ENCODE results near the gene STIMATE.

Gene STIMATE

DNA sequence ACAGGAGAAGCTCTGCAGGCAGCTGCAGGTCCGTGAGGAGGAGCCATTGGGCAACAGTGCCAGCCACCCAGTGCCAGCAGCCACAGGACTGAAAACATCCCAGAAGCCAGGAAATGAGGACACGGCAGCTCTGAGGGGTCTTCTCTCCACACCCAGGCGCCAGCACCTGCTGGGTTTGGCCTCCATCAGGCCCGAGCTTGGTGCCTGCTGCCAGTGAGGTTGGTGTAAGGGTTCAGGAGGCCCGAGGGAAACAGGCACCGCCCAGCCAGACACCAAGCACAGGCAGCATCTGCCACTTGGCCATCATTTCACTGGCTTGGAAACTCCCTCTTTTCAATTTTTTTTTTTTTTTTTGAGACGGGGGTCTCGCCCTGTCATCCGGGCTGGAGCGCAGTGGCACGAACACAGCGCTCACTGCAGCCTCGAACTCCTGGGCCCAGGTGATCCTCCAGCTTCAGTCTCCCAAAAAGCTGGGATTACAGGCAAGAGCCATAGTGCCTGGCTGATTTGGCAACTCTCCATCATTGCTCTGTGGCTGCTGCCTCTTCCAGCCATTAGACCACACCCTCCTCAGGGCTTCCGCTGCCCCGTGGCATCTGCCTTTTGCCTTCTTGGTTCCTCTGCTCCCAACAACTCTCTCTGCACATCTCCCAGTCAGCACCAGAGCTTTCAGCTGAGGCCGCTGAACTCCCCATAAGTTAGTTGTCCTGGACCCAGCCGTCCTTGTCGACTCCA is 104.2 kb downstream of the STIMATE start:
- peaks cover 4% of the 10 kb centered on the region for H3K4me1 ChIP-seq (ENCODE audit: insufficient read depth, low read length)
- H3K4me3 ChIP-seq (ENCODE audit: low read length), result no peak overlapping the region
- H2AFZ ChIP-seq (ENCODE audit: low read depth, low read length), result no peak overlapping the region
- H3K9me3 ChIP-seq (ENCODE audit: low read length), result no peaks in the 10 kb centered on the region
- peaks cover 2% of the 10 kb centered on the region for H3K27me3 ChIP-seq (ENCODE audit: insufficient read depth, low read length)
- H3K36me3 ChIP-seq (ENCODE audit: insufficient read depth, low read length), result no peaks in the 10 kb centered on the region

DNA sequence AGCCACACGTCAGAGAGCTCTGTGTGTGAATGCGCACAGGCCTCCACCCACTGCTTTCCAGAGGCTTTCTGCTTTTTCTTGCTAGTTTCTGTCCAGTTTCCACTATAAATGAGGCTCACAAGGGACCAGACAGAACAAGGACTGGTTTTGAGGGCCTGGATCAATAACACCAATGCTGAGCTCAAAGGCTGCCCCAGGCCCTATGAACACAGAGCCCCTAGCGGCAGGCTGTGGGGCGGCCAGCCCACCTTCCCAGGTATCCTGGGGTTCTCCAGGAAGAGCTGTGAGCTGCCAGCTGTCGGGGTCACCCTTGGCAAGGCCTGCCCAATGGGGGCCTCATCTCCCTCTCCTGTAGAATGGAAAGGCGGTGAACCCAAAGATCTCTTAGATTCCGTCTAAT is 104.9 kb downstream of the STIMATE start:
- no peak overlapping the region for H3K4me3 ChIP-seq (ENCODE audit: low read length)
- peaks cover 4% of the 10 kb centered on the region for H3K4me1 ChIP-seq (ENCODE audit: insufficient read depth, low read length)
- peaks cover 4% of the 10 kb centered on the region for H3K27me3 ChIP-seq (ENCODE audit: insufficient read depth, low read length)
- H2AFZ ChIP-seq (ENCODE audit: low read depth, low read length), result no peak overlapping the region
- no peaks in the 10 kb centered on the region for H3K9me3 ChIP-seq (ENCODE audit: low read length)
- no peaks in the 10 kb centered on the region for H3K36me3 ChIP-seq (ENCODE audit: insufficient read depth, low read length)

DNA sequence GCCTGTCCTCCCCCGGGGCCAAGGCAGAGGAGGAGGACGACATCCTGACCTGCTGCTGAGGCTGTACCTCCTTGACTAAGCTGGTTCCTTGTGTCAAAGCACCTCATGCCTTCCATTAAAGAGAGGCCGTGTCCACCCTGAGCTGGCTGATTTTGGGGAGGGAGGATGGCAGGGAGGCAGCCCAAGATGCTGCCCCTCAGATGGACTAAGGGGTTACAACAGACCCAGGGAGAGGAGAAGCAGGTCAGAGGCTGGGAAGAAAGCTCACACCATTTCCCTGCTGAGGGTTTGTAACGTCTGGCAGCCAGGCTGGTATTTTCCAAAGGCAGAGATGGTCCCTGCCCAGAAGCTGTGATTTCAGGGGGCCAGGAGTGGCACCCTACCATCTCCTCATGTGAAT is 105.4 kb downstream of the STIMATE start:
- H3K27me3 ChIP-seq (ENCODE audit: insufficient read depth, low read length), result peaks cover 4% of the 10 kb centered on the region
- peaks cover 4% of the 10 kb centered on the region for H3K4me1 ChIP-seq (ENCODE audit: insufficient read depth, low read length)
- H3K36me3 ChIP-seq (ENCODE audit: insufficient read depth, low read length), result no peaks in the 10 kb centered on the region
- no peak overlapping the region for H3K4me3 ChIP-seq (ENCODE audit: low read length)
- no peaks in the 10 kb centered on the region for H3K9me3 ChIP-seq (ENCODE audit: low read length)
- H2AFZ ChIP-seq (ENCODE audit: low read depth, low read length), result no peak overlapping the region

DNA sequence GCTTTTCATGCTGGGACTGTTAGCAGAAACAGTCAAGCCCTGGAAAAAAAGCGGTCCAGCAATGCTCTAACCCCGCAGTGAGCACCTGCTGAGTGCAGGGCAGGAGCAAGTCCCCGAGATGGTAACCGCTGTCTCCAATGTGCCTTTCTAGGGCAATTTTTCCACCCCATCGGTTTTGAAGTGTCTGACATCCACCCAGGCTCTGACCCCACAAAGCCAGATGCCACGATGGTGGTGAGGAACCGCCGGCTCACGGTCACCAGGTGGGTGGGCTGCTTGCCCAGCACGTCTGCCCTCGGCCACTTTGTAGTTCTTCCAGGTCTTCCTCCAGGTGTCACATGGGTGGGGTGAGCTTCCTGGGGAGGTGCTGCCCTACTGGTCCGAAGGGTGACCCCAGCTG is 106.0 kb downstream of the STIMATE start:
- H3K9me3 ChIP-seq (ENCODE audit: low read length), result no peaks in the 10 kb centered on the region
- no peaks in the 10 kb centered on the region for H3K36me3 ChIP-seq (ENCODE audit: insufficient read depth, low read length)
- H3K4me3 ChIP-seq (ENCODE audit: low read length), result no peak overlapping the region
- H3K4me1 ChIP-seq (ENCODE audit: insufficient read depth, low read length), result peaks cover 4% of the 10 kb centered on the region
- no peak overlapping the region for H2AFZ ChIP-seq (ENCODE audit: low read depth, low read length)
- H3K27me3 ChIP-seq (ENCODE audit: insufficient read depth, low read length), result peaks cover 4% of the 10 kb centered on the region

DNA sequence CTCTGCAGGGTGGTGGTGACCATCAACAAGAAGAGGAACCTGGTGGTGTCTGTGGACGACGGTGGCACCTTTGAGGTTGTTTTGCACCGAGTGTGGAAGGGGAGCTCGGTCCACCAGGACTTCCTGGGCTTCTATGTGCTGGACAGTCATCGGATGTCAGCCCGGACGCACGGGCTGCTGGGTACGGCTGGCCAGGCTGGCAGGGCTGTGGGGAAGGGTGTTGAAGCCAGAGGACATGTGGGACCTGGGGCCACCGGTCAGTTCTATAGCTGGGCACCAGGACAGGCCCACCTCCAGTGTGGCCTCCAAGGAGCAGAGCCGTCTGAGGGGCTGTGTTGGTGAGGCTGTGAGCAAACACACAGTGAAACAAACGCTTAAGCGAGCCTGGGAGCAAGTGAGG is 106.6 kb downstream of the STIMATE start:
- H2AFZ ChIP-seq (ENCODE audit: low read depth, low read length), result no peak overlapping the region
- H3K9me3 ChIP-seq (ENCODE audit: low read length), result no peaks in the 10 kb centered on the region

DNA sequence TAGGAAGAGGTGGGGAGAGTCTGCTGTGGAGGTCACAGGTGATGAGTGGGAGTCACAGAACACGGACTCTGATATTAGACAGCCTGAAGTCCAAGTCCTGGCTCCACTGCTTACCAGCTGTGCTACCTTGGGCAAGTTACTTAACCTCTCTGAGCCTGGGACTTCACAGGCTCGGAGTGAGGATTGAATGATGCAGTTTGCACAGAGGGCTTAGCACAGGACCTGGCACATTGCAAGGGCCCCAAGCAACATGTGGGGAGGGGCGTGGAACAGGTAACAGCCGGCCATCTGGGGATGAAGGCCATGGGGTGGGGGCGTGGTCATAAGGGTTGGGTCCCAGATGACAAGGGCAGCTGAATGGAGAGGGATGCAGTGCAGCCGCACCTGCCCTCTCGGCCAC is 107.0 kb downstream of the STIMATE start:
- no peaks in the 10 kb centered on the region for H3K9me3 ChIP-seq (ENCODE audit: low read length)
- peaks cover 4% of the 10 kb centered on the region for H3K27me3 ChIP-seq (ENCODE audit: insufficient read depth, low read length)
- no peak overlapping the region for H2AFZ ChIP-seq (ENCODE audit: low read depth, low read length)
- peaks cover 4% of the 10 kb centered on the region for H3K4me1 ChIP-seq (ENCODE audit: insufficient read depth, low read length)
- no peaks in the 10 kb centered on the region for H3K36me3 ChIP-seq (ENCODE audit: insufficient read depth, low read length)
- H3K4me3 ChIP-seq (ENCODE audit: low read length), result no peak overlapping the region

More for the DNA sequence above, 106.6 kb downstream of the STIMATE start:
- Histone ChIP-seq H3K4me1 (ENCODE audit: insufficient read depth, low read length) (peaks cover 4% of the 10 kb centered on the region), H3K4me3 (ENCODE audit: low read length) (no peak overlapping the region), H3K27me3 (ENCODE audit: insufficient read depth, low read length) (peaks cover 4% of the 10 kb centered on the region), H3K36me3 (ENCODE audit: insufficient read depth, low read length) (no peaks in the 10 kb centered on the region)

DNA sequence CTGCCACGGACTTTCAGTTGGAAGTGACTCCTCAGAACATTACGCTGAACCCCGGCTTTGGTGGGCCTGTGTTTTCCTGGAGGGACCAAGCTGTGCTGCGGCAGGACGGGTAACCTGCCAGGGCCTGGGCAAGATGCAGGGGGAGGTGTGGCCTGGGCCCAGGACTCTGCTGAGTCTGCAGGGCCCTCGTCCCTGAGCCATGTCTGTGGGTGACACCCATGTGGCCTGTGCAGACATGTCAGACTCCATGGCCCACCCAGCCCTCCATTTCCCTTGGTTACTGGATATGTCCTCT is 107.7 kb downstream of the STIMATE start:
- Histone ChIP-seq H3K9me3 (ENCODE audit: low read length) (no peaks in the 10 kb centered on the region), H2AFZ (ENCODE audit: low read depth, low read length) (no peak overlapping the region), H3K4me1 (ENCODE audit: insufficient read depth, low read length) (peaks cover 2% of the 10 kb centered on the region), H3K27me3 (ENCODE audit: insufficient read depth, low read length) (peaks cover 4% of the 10 kb centered on the region), H3K36me3 (ENCODE audit: insufficient read depth, low read length) (no peaks in the 10 kb centered on the region), H3K4me3 (ENCODE audit: low read length) (no peak overlapping the region)

DNA sequence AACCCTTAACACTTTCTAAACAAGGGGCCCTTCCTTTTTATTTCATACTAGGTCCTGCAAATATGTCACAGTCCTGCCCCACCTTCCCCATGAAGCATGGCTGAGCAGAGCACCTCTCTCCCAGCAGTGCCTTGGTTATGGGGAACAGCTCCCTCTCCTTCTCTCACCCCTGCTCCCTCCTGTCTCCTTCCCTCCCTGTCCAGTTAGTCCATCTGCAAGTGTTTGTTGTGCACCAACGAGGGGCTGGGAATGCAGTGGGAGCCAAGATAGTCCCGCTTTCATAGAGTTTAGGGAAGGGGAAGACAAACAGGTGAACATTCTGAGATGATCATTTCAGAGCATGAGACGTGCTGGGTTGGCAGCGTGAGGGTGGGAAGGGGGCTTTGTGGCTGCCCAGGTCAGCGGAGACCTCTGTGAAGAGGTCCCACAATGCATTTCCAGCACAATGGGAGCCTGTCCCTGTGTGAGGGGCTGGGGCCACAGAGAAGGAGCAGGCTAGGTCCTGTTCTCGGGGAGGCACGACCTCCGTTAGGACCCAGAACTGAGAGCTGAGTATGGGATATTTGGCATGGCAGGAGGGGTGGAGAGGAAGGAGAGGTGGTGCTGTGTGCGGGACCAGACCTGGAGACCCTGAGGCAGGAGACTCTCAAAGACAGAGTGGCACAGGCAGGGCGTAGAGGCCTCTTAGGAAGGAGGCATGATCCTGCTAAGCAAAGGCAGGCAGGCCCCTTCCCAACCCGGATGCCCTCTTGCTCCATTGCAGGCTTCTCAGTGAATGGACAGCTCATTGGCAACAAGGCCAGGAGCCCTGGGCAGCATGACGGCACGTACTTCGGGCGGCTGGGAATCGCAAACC is 108.2 kb downstream of the STIMATE start:
- Histone ChIP-seq H3K27me3 (ENCODE audit: insufficient read depth, low read length) (peaks cover 4% of the 10 kb centered on the region), H3K9me3 (ENCODE audit: low read length) (no peaks in the 10 kb centered on the region), H3K36me3 (ENCODE audit: insufficient read depth, low read length) (no peaks in the 10 kb centered on the region), H3K4me3 (ENCODE audit: low read length) (no peak overlapping the region), H2AFZ (ENCODE audit: low read depth, low read length) (no peak overlapping the region), H3K4me1 (ENCODE audit: insufficient read depth, low read length) (no peaks in the 10 kb centered on the region)

DNA sequence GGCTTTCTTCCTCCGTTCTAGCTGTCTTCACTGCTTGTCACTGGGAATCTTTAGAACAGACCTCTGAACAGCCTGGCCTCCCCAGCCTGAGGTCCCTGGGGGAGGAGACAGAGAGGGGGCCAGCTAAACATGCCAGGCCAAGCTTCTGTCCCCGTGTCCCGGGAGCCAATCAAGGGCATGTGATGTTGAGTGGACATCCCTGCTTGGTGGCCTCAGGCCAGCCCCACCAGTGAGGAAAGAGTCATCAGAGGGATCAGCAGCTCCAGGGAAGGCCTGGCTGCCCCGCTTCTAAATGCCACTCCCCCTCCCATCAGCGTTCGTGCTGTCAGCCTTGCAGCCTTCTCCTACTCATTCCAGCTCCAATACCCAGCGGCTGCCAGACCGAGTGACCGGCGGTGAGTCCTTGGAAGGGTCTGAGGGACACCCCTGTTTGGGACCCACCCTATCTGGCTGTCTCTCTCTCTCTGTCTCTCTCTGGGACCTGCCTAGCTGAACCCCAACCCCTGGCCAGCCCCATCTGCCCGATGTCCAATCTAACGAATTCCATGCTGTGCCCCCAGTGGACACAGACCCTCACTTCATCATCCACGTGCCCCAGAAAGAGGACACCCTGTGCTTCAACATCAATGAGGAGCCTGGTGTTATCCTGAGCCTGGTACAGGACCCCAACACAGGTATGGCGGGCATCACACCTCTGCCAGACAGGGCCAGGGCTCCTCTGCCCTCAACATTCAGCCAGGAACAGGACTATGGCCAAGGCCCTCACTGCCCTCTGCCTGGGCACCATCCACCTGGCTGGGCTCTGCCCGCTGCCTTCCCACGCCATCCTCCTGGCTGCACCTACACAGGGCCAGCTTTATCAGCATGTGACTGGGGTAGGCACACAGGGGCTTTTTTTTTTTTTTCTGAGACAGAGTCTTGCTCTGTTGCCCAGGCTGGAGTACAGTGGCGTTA is 109.4 kb downstream of the STIMATE start:
- Histone ChIP-seq H3K9me3 (ENCODE audit: low read length) (no peaks in the 10 kb centered on the region), H3K36me3 (ENCODE audit: insufficient read depth, low read length) (no peaks in the 10 kb centered on the region), H3K27me3 (ENCODE audit: insufficient read depth, low read length) (peaks cover 4% of the 10 kb centered on the region), H3K4me1 (ENCODE audit: insufficient read depth, low read length) (no peaks in the 10 kb centered on the region), H3K4me3 (ENCODE audit: low read length) (no peak overlapping the region), H2AFZ (ENCODE audit: low read depth, low read length) (no peak overlapping the region)

DNA sequence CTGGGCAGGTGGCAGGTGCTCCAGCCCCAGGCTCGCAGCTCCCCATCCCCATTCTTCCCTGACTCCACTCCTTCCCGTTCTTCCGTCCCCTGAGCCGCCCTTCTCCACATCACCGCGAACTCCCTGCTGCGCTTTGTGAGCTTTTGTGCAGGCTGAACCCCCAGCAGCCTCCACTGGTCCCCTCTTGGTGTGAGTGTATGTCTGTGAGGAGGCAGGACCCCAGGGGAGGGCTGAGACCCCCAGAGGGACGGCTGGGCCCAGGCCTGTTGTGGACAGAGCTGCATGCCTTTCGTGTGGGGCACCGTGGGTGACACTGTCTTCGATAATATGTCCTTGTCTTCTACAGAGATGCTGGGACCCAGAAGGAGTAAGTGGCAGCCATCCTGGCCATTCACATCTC is 110.1 kb downstream of the STIMATE start:
- Histone ChIP-seq H3K4me3 (ENCODE audit: low read length) (no peak overlapping the region), H3K9me3 (ENCODE audit: low read length) (no peaks in the 10 kb centered on the region), H3K27me3 (ENCODE audit: insufficient read depth, low read length) (peaks cover 4% of the 10 kb centered on the region), H3K4me1 (ENCODE audit: insufficient read depth, low read length) (no peaks in the 10 kb centered on the region), H2AFZ (ENCODE audit: low read depth, low read length) (no peak overlapping the region), H3K36me3 (ENCODE audit: insufficient read depth, low read length) (no peaks in the 10 kb centered on the region)
